ENCODE results near the gene DPF1.
"Not testable (repeated sequence)": the region's sequence is repeated elsewhere in the genome, so short reads cannot be mapped to it uniquely, and the experiment has no call there.

DNA sequence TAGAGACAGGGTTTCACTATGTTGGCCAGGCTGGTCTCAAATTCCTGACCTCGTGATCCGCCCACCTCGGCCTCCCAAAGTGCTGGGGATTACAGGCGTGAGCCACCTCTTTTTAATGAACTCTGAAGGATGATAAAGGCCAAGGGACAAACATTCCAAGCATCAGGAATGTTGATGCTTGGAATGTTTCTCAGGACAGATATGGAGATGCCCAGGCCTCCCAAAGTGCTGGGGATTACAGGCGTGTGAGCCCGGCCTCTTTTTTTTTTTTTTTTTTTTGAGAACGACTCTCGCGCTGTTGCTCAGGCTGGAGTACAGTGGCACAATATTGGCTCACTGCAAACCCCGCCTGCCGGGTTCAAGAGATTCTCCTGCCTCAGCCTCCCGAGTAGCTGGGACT, 37.9 kb upstream of the DPF1 start:
- TF ChIP-seq POLR2A (IDR thresholded peaks at IDR 0.05; ENCODE audit: low read length); GATA1 (IDR thresholded peaks at IDR 0.05; ENCODE audit: low read depth, low read length): not testable (repeated sequence)

All from erythroblast (primary cell).